ENCODE measurements around the gene UBFD1.
"Not testable (repeated sequence)": the region's sequence is repeated elsewhere in the genome, so short reads cannot be mapped to it uniquely, and the experiment has no call there.

Gene UBFD1

DNA sequence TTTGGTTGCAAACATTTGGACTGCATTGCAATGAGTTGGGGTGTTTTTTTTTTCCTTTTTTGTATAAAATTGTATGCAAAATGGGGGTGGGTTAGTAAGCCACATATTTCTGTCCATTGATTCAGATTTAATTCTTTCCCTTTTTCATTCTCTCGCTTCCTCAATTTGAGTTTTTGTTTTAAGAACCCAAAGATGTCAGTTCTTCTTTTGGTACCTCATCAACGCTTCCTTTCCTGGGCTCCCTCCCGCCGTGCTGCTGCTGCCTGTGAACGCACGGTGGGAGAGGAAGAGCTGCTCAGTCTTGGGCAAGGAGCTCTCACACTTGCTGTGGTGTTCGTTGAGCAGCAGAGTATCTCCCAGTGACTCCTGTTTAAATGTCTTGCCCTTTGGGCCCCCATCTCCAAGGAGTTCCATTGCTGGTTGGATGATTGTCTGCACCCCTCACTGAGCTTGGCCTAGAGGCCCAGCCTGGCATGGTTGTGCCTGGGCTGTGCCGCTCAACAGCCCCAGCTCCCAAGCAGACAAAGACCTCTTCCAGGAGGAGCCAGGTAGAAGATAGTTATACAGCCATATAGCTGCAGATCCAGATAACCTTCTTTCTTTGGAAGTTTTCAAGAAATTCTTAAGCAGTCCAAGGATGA lies 13.6 kb downstream of the UBFD1 start:
- no peak for DNase-seq

DNA sequence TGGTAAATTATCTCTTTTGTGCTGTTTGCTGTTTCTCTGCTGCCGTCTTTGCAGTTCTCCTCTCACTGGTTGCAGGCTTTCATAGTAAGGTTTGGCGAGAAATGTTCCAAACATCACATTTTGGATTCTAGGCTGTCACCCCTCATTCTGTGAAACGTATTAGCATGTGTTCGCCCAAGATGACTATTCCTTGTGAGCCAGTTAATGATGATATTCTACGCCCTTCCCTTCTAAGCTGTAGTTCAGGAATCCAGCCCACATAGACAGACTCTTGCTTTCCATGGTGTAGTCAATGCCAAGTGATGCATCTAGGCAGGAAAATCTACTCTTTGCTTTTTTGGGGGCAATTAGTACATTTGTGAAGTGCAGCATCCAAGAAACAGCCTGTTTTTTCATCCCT lies 14.4 kb downstream of the UBFD1 start:
- no peak for DNase-seq

DNA sequence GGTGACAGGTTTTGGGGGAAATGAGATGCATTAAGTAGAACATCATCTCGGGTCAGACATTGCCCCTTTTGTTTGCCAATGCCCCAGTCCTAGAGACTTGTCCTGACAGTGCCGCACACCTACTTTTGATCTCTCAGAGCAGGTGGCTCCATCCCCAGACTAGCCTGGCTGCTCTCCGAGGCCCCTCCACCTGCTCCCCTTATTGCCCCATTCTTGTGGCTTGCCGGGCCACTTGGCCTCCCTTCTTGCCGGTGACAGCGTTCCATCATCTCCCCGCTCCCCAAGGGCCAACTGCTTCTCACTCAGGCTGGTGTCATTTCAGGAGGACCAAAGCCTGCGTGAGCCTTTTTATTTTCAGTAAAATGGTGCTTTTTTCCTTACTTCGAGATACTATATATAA lies 14.9 kb downstream of the UBFD1 start:
- no peak for DNase-seq

DNA sequence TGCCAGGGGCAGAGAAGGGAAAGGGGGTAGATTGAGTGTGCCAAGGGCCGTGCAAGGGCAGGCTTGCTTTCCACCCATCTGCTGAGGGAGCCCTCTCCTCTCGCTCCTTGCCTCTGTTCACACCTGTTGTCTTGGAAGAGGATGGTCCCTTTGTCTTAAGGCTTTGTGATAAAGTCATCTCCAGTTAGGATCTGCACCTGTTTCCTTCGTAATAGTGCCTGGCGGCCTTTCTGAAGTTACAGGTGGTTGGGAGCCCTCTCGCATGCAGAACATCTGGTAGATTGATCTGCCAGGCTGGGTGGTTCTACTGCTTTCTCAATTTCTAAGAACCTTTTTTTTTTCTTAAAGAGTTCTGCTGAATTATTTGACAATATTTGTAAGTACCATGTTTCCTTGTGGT lies 16.3 kb downstream of the UBFD1 start:
- DNase-seq: no peak

DNA sequence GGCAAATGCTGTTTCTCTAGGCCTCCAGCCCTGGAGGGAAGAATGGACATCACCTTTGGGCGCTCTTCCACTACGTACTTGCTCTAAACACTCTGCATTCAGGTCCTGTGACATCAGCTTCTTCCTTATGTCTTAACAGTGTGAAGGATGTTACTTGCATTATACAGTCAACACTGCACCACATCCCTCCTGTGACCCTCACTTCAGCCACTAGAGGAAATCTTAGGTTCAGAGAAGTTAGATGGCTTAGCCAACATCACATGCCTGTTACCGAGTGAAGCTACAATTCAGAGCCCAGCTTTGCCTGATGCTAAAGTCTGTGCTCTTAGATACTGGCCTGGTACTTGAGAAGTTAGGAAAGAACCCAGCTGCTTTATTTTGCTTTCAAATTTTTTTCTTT lies 18.3 kb downstream of the UBFD1 start:
- DNase-seq: no peak

DNA sequence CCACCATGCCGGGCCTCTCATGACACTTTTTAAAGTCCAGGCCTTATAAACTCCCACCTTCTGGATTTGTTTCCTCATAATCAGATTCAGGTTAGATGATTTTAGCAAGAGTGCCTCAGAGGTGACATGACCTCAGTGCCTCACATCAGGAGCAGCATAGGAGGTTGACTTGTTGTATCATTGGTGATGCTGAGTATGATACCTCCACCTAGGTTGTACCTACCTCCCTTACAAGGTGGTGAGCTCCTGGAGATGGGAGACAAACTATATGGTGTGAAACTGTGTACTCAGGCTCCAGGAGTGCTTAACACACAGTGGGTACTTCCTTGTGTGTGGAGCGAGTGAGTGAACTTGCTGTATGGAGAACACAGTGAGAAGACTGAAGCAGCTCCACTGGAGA lies 20.0 kb downstream of the UBFD1 start:
- DNase-seq: no peak

DNA sequence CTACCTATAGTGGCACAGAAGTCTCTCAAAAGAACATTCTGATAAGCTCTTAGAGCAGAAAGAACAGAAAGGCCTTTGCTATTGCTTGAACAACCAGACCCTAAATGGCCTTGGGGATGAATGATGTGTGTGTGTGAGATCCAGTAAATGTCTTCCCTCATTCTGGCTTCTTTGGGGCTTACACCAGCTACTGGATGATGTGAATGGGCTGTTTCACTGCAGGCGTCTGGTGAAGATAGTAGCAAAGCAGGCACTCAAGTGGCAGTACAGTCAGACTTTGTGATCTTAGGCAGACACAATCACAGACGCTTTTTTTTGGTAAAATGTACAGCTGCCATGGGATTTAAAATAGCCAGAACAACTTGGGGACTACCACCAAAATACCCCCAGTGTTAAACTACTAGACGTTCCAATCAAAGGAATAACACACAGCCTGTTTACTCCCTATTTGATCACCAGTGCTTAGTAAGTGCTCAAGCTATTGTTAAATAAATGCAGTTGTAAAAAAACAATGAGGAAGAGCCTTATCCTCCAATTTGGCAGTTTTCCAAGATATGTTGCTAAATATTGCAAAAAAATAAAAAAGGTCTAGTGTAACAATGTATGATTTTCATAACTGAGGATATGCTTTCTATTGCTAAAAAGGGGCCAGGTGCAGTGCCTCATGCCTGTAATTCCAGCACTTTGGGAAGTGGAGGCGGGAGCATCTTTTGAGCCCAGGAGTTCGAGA lies 20.7 kb downstream of the UBFD1 start:
- no peak for DNase-seq

DNA sequence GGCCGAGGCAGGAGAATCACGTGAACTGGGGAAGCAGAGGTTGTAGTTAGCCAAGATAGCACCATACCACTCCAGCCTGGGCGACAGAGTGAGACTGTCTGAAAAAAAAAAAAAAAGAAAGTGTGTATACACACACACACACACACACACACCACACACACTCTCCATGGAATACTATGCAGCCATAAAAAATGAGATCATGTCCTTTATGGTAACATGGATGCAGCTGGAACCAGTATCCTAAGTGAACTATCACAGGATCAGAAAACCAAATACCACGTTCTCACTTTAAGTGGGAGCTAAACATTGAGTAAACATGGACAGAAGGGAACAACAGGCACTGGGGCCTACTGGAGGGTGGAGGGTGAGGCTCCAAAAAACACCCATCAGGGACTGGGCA lies 21.8 kb downstream of the UBFD1 start:
- no peak for DNase-seq

DNA sequence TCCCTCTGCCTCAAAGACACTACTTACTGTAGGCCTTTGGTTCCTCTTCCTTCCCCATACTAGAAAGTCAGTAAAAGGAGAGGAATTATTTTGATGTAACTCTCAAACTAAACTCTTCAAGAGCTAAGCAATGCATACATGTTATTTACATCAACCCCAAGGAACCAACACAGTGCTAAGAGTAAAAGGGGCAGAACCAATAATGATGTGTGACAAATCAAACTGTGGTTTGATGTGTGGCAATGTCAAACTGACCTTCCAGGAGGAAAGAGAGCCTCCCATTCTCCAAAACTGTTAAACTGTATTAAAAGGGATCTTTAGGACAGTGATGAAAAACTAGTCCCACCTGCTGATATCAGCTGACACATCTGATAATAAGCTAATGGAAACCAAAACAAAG lies 22.9 kb downstream of the UBFD1 start:
- DNase-seq: no peak

DNA sequence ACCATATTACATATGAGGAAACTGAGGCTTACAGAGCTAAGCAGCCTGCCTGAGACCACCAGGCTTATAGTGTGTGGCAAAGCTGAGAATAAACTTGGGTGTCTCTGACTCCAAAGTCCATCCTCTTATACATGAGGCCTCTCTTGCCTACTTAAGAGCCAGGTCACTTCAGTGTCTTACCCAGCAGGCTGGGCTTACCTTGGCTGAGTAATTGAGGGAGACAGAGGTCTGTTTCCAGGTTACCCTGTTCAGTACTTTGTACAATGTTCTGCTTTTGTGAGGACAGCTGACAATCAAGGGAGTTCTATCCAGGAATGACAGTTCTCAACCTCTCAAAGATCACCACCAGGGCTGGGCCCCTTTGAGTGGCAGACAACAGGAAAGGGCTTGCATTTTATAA lies 24.2 kb downstream of the UBFD1 start:
- no peak for DNase-seq

DNA sequence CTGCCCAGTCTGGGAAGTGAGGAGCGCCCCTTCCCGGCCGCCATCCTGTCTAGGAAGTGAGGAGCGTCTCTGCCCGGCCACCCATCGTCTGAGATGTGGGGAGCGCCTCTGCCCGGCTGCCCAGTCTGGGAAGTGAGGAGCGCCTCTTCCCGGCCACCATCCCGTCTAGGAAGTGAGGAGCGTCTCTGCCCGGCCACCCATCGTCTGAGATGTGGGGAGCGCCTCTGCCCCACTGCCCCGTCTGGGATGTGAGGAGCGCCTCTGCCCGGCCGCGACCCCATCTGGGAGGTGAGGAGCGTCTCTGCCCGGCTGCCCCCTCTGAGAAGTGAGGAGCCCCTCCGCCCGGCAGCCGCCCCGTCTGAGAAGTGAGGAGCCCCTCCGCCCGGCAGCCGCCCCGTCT lies 25.7 kb downstream of the UBFD1 start:
- not testable (repeated sequence) for DNase-seq

DNA sequence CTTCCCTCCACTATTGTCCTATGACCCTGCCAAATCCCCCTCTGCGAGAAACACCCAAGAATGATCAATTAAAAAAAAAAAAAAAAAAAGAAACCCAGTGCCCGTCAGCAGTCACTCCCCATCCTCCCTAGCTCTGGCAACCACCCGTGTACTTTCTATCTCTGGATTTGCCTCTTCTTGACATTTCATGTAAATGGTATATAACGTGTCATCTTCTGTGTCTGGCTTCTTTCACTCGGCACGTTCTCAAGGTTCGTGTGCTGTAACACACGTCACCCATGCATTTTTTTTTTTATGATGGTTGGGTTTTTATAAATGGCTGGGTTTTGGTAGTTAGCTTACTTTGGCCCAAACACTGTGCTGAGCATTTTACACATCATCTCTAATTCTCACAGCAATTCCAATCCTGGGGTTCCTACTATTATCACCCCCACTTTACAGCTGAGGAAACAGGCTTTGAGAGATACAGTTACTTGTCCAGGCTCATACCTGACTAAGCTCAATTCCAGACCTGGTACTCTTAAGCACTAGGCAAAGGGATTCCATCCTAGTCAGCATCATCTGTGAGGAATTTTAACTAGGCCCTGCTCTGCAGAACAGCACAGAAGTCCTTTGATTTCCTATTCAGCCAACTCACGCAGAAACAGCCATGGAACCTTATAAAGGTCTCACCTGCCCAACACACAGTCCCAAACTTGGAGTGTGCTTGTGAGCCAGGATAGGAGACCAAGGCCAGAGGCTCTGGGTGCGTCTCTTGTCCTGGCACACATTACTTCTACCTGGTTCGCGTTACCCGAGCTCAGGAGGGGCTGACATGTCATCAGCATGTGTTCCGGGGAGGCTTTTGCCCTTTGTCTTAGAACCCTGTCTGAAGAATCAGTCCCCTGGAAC lies 26.9 kb downstream of the UBFD1 start:
- no peak for DNase-seq

DNA sequence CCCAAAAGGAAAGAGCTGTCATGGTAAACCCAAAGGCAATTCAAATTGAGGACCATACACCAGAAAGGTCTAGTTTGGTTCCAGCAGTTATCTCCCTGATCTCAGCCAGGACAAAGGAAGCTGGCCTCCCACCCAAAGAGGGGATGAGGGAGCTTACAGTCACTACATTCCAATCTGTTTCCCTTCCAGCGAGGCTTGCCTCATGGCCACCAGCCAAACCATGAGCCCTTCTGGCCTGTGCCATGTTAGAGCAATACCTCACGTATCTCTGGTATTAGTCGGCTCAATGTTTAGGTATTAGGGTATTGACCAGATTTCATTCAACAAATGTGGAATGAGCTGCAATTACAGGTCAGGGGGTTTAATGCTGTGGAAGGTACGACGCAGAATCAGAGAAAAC lies 30.2 kb downstream of the UBFD1 start:
- no peak for DNase-seq

DNA sequence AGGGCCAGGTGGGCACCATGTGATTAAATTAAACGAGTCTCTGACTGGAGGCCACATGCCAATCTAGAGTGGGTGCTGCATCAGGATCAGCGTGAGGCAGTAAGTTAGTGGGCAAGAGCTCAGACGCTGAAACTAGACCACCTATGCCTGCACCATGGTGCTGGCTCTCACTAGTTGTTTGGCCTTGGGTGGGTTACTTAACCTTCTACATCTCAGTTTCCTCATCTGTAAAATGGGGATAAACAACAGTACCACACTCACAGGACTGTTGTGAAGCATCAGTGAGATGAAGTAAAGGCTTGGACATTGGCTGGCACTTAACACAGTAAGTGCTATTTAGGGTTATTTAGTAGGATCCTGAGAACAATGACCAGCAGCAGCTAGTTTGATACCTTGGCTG lies 32.7 kb downstream of the UBFD1 start:
- no peak for DNase-seq

DNA sequence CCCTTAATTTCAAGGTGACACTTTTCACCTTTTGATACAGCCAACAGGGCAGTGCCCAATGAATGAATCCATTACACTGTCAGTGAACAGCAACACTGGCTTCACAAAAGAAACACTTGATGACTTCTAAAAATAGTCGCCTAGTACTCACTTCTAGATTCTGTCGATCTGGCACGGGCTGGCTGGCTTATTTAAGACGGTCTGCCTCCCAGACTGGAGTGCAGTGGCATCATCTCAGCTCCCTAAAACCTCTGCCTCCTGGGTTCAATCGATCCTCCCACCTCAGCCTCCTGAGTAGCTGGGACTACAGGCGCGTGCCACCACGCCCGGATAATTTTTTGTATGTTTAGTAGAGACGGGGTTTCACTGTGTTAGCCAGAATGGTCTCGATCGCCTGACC lies 36.7 kb downstream of the UBFD1 start:
- no peak for DNase-seq

DNA sequence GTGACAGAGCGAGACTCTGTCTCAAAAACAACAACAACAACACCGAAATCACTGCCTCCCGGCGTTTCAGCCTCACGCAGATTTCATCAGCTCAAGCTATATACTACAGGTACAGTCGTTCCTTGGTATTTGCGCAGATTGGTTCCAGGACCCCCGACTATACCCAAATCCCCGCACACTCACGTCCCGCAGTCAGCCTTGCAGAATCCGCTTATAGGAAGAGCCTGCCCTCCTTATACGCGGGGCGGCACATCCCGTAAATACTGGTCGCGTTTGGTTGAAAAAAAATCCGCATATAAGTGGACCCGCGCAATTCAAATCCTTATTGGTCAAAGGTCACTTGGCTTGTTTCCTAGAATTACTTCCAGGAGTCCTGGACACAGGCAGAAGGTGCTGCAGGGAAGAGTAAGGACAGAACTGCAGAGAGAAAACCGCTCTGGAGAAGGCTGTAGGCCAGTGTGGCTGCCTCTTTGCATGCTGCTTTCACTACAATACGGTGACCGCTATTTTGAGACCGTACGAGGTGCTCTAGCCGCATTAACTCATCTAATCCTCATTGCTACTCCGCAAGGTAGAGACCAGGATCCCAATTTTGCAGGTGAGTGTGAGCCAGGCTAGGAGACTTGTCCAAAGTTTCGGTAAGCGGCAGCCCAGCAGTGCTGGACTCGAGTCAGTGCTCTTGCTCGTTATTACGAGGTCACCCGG lies 37.9 kb downstream of the UBFD1 start:
- DNase-seq: no peak

DNA sequence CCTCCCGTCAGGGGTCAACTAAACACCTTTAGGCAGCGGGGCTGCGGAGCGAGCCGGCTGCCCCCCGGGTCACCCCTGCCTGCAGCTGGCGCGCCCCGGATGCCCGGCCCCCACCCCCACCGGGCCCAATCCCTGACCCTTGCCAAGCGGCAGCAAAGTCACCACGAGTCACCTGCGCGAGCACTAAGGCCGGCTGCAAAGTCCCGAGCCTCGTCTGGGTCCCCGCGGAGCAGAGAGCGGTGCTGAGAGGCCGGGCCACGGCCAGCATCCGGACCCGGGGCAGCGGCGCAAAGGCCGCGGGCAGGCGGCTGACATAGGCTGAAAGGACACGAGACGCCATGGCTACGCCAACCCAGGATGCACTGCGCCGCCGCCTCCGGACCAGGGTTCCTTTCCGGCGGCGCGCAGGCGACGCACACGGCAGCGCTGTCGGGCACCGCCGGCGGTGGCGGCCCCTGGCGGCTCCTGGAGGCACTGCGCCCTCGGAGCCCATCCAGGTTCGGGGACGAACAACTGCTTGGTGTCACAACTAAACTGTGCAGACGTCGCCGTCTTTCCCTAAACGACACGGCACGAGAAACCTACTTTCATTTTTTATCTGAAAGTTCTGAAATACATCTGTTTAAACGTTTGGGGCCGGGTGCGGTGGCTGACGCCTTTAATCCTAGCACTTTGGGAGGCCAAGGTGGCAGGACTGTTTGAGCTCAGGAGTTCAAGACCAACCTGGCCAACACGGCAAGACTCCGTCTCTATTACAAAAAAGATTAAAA lies 38.6 kb downstream of the UBFD1 start, which contains the start of gene NDUFAB1:
TSS of gene NDUFAB1 (minus strand) at position 366 of the 770 bp plus-strand sequence. CDS start at position 340, 26 bp downstream.
- DNase-seq: peak; percentile 89

DNA sequence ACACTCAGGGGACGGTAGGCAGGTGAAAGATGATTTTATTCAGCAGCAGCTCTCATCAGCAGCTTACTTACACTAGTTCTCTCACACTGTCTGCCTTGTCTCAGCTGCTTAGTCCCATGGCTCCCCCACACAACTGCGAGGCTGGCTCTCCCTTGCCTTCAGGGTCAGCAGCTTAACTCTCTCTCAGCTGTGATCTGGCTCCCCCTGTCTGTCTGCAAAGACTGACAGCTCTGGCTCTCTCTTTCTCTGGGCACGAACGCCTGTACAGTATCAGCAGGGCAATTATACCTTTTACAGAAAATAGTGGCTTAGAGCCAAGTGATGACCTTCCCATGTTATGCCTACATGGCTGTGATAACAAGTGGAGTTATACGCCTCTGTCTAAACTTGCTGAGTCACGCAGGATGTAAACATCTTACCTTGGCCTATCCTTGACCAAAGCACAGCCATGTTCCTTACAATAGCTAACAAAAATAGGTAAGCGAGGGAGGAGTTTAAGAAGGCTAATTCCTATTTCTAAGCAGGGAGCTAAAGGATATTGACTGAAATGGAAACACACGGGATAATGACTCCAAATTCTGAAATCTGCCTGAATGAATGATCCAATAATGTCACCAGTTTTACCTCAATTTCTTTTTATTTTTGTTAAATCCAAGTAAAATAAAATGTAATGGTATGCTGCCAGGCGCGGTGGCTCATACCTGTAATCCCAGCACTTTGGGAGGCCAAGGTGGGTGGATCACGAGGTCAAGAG lies 39.7 kb downstream of the UBFD1 start:
- DNase-seq: no peak

DNA sequence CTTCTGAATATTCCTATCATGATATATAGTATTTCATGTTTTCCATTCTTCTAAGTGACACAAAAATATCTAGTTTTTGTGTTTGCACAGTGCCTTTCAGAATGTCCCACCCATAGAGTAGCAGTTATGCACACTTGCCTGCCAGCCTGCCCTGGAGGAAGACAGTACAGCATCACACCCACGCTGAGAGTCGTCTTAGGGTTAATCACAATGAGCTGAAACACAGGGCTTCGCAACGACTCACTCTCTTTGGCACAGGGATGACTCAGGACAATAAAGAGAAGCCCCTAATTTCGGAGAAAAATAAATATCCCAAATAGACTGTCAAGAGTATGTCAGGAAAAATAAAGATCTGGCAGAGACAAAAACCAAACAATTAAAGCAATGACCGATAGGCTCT lies 50.2 kb downstream of the UBFD1 start:
- DNase-seq: no peak

DNA sequence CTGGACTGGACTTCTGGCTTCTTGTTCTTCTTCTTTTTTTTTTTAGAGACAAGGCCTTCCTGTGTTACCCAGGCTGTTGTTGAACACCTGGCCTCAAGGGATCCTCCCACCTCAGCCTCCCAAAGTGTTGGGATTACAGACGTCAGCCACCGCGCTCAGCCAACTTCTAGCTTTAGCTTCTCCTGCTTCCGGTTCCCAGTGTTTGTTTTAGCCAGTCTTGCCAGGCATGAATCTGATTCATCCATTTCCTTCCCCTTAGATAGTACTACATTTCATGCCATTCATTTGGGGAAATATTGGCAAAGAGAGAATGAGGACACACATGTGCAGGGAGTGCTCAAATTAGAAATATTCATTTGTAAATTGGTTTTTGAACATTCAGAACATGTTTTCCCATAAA lies 50.7 kb downstream of the UBFD1 start:
- DNase-seq: no peak

DNA sequence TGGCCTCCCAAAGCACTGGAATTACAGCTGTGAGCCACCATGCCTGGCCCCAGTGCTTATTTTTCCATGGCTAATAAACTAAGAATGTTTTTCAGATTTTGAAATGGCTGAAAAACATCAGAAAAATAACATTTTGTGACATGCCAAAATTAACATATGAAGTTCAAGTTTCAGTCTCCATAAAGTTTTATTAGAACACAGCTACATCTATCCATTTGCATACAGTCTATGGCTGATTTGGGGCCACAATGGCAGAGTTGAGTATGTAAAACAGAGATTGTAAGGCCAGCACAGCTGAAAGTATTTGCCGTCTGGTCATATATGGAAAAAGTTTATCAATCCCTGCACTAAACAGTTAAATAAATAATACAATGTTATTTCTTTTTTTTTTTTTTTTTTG lies 52.4 kb downstream of the UBFD1 start:
- no peak for DNase-seq

Measured in effector CD4-positive, alpha-beta T cell (primary cell).